Adipocyte (in vitro differentiated cells): ENCODE data around the gene KCNAB3.
"Not testable (repeated sequence)": the region's sequence is repeated elsewhere in the genome, so short reads cannot be mapped to it uniquely, and the experiment has no call there.

Experiments
- DNase-seq: peaks from one replicate; pipeline ENCODE4 v3.0.0-alpha.2; 2015; ENCODE audit warnings: low read depth
- H3K27me3 ChIP-seq: replicated peaks from 2 replicates; pipeline ENCODE4 v1.7.0; 2013; ENCODE audit warnings: mild to moderate bottlenecking, low read length, moderate library complexity; ENCODE audit not compliant: control insufficient read depth, insufficient read depth
- H3K36me3 ChIP-seq: 2 replicates; pipeline ENCODE4 v1.7.0; 2013; ENCODE audit warnings: low read length, mild to moderate bottlenecking, moderate library complexity; ENCODE audit not compliant: control insufficient read depth, insufficient read depth, severe bottlenecking
- H3K4me1 ChIP-seq: 2 replicates; pipeline ENCODE4 v1.7.0; 2013; ENCODE audit warnings: mild to moderate bottlenecking, low read length, moderate library complexity; ENCODE audit not compliant: control insufficient read depth, insufficient read depth
- H3K4me3 ChIP-seq: 2 replicates; pipeline ENCODE4 v1.7.0; 2013; ENCODE audit warnings: mild to moderate bottlenecking, low read length, moderate library complexity
- H3K9ac ChIP-seq: 2 replicates; pipeline ENCODE4 v1.7.0; 2013; ENCODE audit warnings: mild to moderate bottlenecking, low read length, moderate library complexity
- H3K9me3 ChIP-seq: 2 replicates; pipeline ENCODE4 v1.7.0; 2013; ENCODE audit warnings: mild to moderate bottlenecking, low read length, moderate library complexity; ENCODE audit not compliant: control insufficient read depth

Gene KCNAB3

DNA sequence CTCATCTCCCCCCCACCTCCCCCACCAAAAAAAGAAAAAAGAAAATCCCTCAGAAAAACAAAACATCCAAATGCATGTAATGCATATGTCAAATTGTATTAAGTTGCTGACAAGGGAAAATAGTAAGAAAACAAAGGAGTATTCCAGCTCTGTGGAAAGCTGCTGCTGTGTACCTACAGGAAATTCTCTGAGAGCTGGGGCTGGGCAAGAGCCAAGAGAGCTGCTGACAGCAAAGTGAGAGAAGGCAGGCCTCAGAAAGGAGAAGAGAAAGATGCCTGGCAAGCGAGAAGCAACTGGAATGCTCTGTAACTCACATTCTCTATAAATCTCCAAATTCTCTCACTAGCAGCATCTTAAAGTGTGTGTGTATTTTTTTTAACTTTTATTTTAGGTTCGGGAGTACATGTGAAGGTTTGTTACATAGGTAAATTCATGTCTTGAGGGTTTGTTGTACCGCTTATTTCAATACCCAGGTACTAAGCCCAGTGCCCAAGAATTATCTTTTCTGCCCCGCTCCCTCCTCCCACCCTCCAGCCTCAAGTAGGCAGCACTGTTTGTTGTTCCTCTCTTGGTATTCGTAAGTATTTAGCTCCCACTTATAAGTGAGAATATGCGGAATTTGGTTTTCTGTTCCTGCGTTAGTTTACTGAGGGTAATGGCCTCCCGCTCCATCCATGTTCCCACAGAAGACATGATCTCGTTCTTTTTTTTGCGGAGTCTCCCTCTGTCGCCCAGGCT lies 26.7 kb upstream of the KCNAB3 start:
- DNase-seq: peak; percentile 47
- Histone ChIP-seq H3K4me3 (no peak overlapping the region), H3K9ac (no peak overlapping the region), H3K27me3 (no peaks in the 10 kb centered on the region), H3K9me3 (no peaks in the 10 kb centered on the region), H3K4me1 (peaks cover 20% of the 10 kb centered on the region), H3K36me3 (no peaks in the 10 kb centered on the region)

DNA sequence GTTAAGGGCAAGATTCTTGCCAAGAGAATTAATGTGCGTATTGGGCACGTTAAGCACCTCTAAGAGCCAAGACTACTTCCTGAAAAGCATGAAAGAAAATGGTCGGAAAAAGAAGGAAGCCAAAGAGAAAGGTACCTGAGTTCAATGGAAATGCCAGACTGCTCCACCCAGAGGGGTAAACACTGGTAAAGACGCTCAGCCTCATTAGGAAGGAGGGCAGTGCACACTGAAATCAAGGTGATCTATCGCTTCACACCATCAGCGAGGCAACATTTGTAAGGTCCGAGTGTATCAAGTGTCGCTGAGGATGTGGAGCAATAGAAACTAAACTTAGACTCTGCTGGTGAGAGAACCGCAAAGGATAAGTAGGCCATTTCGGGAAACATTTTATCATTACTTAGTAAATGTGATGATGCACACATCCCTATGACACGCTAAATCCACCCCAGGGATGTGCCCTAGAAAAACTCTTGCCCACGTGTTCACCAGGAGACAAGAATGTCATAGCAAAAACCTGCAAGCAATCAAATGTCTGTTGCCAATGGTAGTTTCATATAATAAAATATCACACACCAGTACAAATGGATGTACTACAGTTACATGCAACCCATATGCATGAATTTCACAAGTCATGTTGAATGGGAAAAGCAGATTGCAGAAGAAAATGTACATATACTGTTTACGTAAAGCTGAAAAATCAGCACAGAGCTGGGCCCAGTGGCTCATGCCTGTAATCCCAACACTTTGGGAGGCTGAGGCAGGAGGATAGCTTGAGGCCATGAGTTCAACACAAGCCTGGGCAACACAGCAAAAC lies 26.0 kb upstream of the KCNAB3 start:
- Histone ChIP-seq H3K27me3 (no peaks in the 10 kb centered on the region), H3K4me3 (no peak overlapping the region), H3K36me3 (peaks cover under 1% of the 10 kb centered on the region), H3K9ac (no peak overlapping the region), H3K9me3 (no peaks in the 10 kb centered on the region), H3K4me1 (peaks cover 20% of the 10 kb centered on the region)
- DNase-seq: no peak

DNA sequence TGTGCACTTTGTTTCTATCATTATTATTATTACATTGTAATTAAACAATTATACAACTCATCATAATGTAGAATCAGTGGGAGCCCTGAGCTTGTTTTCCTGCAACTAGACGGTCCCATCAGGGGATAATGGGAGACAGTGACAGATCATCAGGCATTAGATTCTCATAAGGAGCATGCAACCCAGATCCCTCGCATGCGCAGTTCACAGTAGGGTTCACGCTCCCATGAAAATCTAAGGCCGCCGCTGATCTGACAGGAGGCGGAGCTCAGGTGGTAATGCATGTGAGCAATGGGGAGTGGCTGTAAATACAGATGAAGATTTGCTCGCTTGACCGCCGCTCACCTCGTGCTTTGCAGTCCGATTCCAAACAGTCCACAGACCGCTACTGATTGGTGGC lies 23.6 kb upstream of the KCNAB3 start:
- not testable (repeated sequence) for DNase-seq, H3K27me3 ChIP-seq

DNA sequence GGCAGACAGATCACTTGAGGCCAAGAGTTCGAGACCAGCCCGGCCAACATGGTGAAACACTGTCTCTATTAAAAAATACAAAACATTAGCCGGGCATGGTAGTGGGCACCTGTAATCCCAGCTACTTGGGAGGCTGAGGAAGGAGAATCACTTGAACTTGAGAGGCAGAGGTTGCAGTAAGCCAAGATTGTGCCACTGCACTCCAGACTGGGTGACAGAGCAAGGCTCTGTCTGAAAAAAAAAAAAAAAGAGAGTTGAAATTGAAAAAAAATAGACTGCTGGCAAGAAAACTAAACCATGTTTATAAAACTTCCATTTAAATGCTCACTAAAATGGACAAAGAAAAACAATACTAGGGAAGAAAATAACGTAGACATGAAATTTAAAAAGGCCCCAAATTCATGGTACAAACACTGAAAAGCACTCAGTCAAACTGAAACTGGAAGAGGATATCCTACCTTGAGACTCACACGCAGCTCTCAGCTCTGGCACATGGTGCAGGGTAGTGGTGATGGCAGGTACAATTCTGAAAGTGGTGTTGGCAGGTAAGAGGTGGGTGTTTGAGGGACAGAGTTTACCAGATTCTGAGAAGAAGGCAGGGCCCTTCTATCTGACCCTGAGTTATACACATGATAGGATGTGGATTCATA lies 21.6 kb upstream of the KCNAB3 start:
- Histone ChIP-seq H3K4me1 (peaks cover 20% of the 10 kb centered on the region), H3K9ac (no peak overlapping the region), H3K9me3 (no peaks in the 10 kb centered on the region), H3K27me3 (no peaks in the 10 kb centered on the region), H3K36me3 (peaks cover 37% of the 10 kb centered on the region), H3K4me3 (no peak overlapping the region)
- DNase-seq: no peak

More for the DNA sequence above, 23.6 kb upstream of the KCNAB3 start:
- H3K4me1 ChIP-seq: peaks cover 11% of the 10 kb centered on the region
- not testable (repeated sequence) for H3K9me3 ChIP-seq, H3K9ac ChIP-seq, H3K4me3 ChIP-seq
- peaks cover 24% of the 10 kb centered on the region for H3K36me3 ChIP-seq

DNA sequence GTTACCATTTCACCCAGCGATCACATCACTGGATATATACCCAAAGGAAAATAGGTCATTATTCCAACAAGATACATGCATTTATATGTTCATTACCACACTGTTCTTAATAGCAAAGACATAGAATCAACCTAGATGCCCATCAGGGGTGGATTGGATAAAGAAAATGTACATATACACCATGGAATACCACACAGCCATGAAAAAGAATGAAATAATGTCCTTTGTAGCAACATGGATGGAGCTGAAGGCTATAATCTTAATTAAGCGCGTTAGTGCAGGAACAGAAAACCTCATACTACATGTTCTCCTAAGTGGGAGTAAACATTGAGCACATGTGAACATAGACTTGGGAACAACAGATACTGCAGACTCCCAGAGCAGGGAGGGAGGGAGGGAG lies 20.9 kb upstream of the KCNAB3 start:
- Histone ChIP-seq H3K4me1 (peaks cover 13% of the 10 kb centered on the region), H3K9me3 (no peaks in the 10 kb centered on the region), H3K36me3 (peaks cover 44% of the 10 kb centered on the region), H3K4me3 (no peak overlapping the region), H3K9ac (no peak overlapping the region), H3K27me3 (no peaks in the 10 kb centered on the region)
- no peak for DNase-seq

DNA sequence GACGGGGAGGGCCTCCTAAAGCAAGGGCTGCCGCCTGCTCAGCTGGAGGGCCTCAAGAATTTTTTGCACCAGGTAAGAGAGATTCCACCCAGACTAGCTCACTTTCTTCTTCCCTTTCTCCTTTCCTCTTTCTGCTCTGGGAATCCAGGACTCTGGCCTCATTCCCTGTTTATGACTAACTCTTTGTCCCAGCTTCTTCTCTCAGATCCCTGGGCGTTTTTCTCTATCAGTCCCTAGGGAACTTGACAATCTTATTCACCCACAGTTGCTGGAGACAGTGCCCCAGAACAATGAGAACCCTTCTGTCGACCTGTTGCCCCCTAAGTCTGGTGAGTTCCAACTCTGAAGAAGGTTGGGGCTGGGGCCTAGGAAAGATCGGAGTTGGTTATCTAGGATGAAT lies 18.0 kb upstream of the KCNAB3 start:
- DNase-seq: no peak

DNA sequence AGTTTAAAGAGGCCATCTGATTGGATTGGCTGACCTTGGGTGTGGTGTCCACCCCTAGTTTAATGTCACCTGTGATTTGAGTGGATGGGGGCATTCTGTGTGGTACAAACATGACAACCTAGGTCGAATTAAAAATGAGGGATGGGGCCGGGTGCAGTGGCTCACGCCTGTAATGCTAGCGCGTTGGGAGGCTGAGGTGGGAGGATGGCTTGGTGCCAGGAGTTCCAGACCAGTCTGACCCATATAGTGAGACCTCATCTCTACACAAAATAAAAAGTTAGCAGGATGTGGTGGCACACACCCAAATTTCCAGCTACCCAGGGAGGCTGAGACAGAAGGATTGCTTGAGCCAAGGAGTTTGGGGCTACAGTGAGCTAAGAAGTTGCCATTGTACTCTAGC lies 16.8 kb upstream of the KCNAB3 start:
- Histone ChIP-seq H3K9me3 (no peaks in the 10 kb centered on the region), H3K36me3 (peaks cover 74% of the 10 kb centered on the region), H3K27me3 (no peaks in the 10 kb centered on the region), H3K9ac (no peak overlapping the region), H3K4me3 (no peak overlapping the region), H3K4me1 (peaks cover 9% of the 10 kb centered on the region)
- no peak for DNase-seq

More for the DNA sequence above, 18.0 kb upstream of the KCNAB3 start:
- H3K4me1 ChIP-seq: peaks cover 9% of the 10 kb centered on the region
- no peaks in the 10 kb centered on the region for H3K27me3 ChIP-seq
- H3K9me3 ChIP-seq: no peaks in the 10 kb centered on the region
- H3K4me3 ChIP-seq: no peak overlapping the region
- H3K9ac ChIP-seq: no peak overlapping the region
- H3K36me3 ChIP-seq: peaks cover 69% of the 10 kb centered on the region

DNA sequence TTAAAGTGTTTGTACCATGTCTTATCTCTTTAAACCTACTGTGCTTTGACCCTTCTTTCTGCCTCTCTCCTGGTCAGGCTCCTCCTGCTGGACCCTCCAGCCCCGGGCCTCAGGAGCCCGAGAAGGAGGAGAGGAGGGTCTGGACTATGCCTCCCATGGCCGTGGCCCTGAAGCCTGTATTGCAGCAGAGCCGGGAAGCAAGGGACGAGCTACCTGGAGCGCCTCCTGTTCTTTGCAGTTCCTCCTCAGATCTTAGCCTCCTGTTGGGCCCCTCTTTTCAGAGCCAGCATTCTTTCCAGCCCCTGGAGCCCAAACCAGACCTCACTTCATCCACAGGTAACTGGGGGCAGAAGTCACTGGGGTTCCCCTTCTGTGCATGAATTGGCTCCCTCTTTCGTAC lies 16.0 kb upstream of the KCNAB3 start:
- H3K36me3 ChIP-seq: peaks cover 82% of the 10 kb centered on the region
- no peaks in the 10 kb centered on the region for H3K9me3 ChIP-seq
- peaks cover 9% of the 10 kb centered on the region for H3K4me1 ChIP-seq
- H3K9ac ChIP-seq: no peak overlapping the region
- H3K27me3 ChIP-seq: no peaks in the 10 kb centered on the region
- no peak for DNase-seq
- no peak overlapping the region for H3K4me3 ChIP-seq

DNA sequence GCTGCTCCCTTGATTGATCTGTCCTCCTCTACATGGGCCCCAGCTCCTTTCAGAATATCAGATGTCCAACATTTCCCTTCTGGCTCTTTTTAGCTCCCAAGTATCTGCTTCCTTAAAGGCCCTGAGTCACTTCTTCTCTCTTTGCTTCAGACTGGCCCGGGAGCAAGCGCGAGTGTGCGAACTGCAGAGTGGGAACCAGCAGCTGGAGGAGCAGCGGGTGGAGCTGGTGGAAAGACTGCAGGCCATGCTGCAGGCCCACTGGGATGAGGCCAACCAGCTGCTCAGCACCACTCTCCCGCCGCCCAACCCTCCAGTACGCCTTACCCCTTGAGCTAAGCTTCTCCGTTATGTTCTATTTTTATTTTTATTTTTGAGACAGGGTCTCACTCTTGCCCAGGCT lies 14.7 kb upstream of the KCNAB3 start:
- H3K4me1 ChIP-seq: peaks cover 9% of the 10 kb centered on the region
- H3K27me3 ChIP-seq: no peaks in the 10 kb centered on the region
- peaks cover 82% of the 10 kb centered on the region for H3K36me3 ChIP-seq
- no peak for DNase-seq
- no peak overlapping the region for H3K9ac ChIP-seq
- H3K4me3 ChIP-seq: no peak overlapping the region
- H3K9me3 ChIP-seq: no peaks in the 10 kb centered on the region

DNA sequence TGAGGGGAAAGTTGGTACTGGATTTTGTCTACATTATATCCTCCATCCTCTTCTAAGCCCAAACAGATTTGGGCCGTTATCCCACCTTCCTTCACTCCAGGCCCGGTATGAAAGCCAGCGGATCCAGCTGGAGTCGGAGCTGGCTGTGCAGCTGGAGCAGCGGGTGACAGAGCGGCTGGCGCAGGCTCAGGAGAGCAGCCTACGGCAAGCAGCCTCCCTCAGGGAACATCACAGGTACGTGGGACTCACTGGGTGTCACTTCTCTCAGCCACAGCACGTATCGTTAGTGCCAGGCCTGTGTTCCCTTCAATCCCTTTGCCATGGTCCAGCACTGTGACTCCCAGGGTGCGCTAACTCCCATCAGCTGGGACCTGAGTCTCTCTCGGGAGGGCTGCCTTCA lies 13.6 kb upstream of the KCNAB3 start:
- no peaks in the 10 kb centered on the region for H3K9me3 ChIP-seq
- peaks cover 9% of the 10 kb centered on the region for H3K4me1 ChIP-seq
- DNase-seq: no peak
- H3K27me3 ChIP-seq: no peaks in the 10 kb centered on the region
- peaks cover 76% of the 10 kb centered on the region for H3K36me3 ChIP-seq
- no peak overlapping the region for H3K4me3 ChIP-seq
- H3K9ac ChIP-seq: no peak overlapping the region

- no peaks in the 10 kb centered on the region for H3K27me3 ChIP-seq
- H3K4me1 ChIP-seq: no peaks in the 10 kb centered on the region
- peaks cover 75% of the 10 kb centered on the region for H3K36me3 ChIP-seq
- H3K4me3 ChIP-seq: no peak overlapping the region
- no peak overlapping the region for H3K9ac ChIP-seq
- no peaks in the 10 kb centered on the region for H3K9me3 ChIP-seq
- DNase-seq: no peak
Measured at GRCh38 chr17:7940743-7941142, 11.1 kb upstream of the KCNAB3 start.
